HEK293 (cell line): ENCODE results near the gene MOSMO.

Experiments
- CTCF ChIA-PET: fragments of 350-600 bp; formaldehyde crosslinking; extraction: SDS; loops from one replicate; lab custom pipeline; 2021; ENCODE audit warnings: antibody characterized with exemption; lab: Yijun Ruan, JAX
- POLR2A ChIA-PET: fragments of 300-600 bp; formaldehyde crosslinking; extraction: SDS; loops from one replicate; lab custom pipeline; 2020; ENCODE audit warnings: antibody characterized with exemption, inconsistent platforms; lab: Yijun Ruan, JAX
- H3K27ac ChIP-seq: fragments of 200-500 bp; sonication (Bioruptor generic); 2 replicates; pipeline ENCODE4 v1.5.1; 2014; ENCODE audit warnings: low read depth, low read length, control low read depth, inconsistent platforms; ENCODE audit errors: extremely low read depth
- H3K36me3 ChIP-seq, 2 experiments: fragments of 200-500 bp in 1 of 2; sonication (Bioruptor generic) in 1 of 2; 1 replicate in 1 of 2; 2 replicates in 1 of 2; pipeline ENCODE4 v1.5.1; 2014 to 2017; ENCODE audit warnings: inconsistent platforms in 2 of 2, low read length in 2 of 2; ENCODE audit not compliant: control insufficient read depth in 2 of 2, insufficient read depth in 1 of 2
- H3K4me1 ChIP-seq: fragments of 200-500 bp; sonication (Bioruptor generic); 2 replicates; pipeline ENCODE4 v1.5.1; 2014; ENCODE audit warnings: mild to moderate bottlenecking, low read length, inconsistent platforms; ENCODE audit not compliant: control insufficient read depth, insufficient read depth
- H3K4me3 ChIP-seq: 2 replicates; pipeline ENCODE4 v1.5.1; 2011; ENCODE audit warnings: low read depth, mild to moderate bottlenecking, control low read depth, low read length, moderate library complexity
- H3K9me3 ChIP-seq: fragments of 200-500 bp; sonication (Bioruptor generic); 2 replicates; pipeline ENCODE4 v1.5.1; 2014; ENCODE audit warnings: low read depth, low read length, inconsistent platforms; ENCODE audit not compliant: control insufficient read depth, insufficient read depth
- EGR2 ChIP-seq: fragments of 450-650 bp; formaldehyde crosslinking; IDR thresholded peaks from 2 replicates; pipeline ENCODE4 v1.5.1; 2016; ENCODE audit warnings: low read depth, missing biosample characterization, missing genetic modification characterization
- GLIS1 ChIP-seq: fragments of 450-650 bp; formaldehyde crosslinking; IDR thresholded peaks from 2 replicates; pipeline ENCODE4 v1.5.1; 2016; ENCODE audit warnings: missing biosample characterization, missing genetic modification characterization
- ZFHX2 ChIP-seq: fragments of 450-650 bp; formaldehyde crosslinking; conservative IDR thresholded peaks from 2 replicates; pipeline ENCODE4 v1.5.1; 2016; ENCODE audit warnings: missing biosample characterization, missing genetic modification characterization
- ZNF837 ChIP-seq: fragments of 450-650 bp; formaldehyde crosslinking; IDR thresholded peaks from 2 replicates; pipeline ENCODE4 v1.5.1; 2016; ENCODE audit warnings: missing biosample characterization, missing genetic modification characterization
- TF ChIP-seq, protein P1 (sequence below): fragments of 450-650 bp; formaldehyde crosslinking; conservative IDR thresholded peaks from 2 replicates; pipeline ENCODE4 v1.5.1; 2016; ENCODE audit warnings: low read depth, missing biosample characterization, missing genetic modification characterization

Gene MOSMO

GRCh38 chr16:22132801-22133200 is 124.9 kb downstream of the MOSMO start:
- POLR2A ChIA-PET: no interaction called here
- CTCF ChIA-PET: interaction anchor here (0.6 to 2.1 kb wide), 4 partner anchors 9 to 76 kb away, joined by 3 to 9 read pairs (median 4); no protein-coding TSS in a partner anchor
- Histone ChIP-seq H3K4me1 (no peaks in the 10 kb centered on the region), H3K36me3 (no peaks in the 10 kb centered on the region), H3K9me3 (no peaks in the 10 kb centered on the region), H3K27ac (no peak overlapping the region), H3K4me3 (no peak overlapping the region)
- TF ChIP-seq EGR2 (tag by site-specific recombination) (0 out of 2 replicates have a peak, but pooled peaks have one; percentile 48), ZNF837 (tag by site-specific recombination) (no peak), ZFHX2 (tag by site-specific recombination) (0 out of 2 replicates have a peak, but pooled peaks have one; percentile 12), GLIS1 (tag by site-specific recombination) (no peak)
- TF ChIP-seq, protein P1, sequence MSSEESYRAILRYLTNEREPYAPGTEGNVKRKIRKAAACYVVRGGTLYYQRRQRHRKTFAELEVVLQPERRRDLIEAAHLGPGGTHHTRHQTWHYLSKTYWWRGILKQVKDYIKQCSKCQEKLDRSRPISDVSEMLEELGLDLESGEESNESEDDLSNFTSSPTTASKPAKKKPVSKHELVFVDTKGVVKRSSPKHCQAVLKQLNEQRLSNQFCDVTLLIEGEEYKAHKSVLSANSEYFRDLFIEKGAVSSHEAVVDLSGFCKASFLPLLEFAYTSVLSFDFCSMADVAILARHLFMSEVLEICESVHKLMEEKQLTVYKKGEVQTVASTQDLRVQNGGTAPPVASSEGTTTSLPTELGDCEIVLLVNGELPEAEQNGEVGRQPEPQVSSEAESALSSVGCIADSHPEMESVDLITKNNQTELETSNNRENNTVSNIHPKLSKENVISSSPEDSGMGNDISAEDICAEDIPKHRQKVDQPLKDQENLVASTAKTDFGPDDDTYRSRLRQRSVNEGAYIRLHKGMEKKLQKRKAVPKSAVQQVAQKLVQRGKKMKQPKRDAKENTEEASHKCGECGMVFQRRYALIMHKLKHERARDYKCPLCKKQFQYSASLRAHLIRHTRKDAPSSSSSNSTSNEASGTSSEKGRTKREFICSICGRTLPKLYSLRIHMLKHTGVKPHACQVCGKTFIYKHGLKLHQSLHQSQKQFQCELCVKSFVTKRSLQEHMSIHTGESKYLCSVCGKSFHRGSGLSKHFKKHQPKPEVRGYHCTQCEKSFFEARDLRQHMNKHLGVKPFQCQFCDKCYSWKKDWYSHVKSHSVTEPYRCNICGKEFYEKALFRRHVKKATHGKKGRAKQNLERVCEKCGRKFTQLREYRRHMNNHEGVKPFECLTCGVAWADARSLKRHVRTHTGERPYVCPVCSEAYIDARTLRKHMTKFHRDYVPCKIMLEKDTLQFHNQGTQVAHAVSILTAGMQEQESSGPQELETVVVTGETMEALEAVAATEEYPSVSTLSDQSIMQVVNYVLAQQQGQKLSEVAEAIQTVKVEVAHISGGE (tag by site-specific recombination): no peak
